ENCODE data around the gene PSMA5. TPM values are rescaled to one million over a fixed set of nuclear protein-coding genes. Genes with fewer than 3 reads are reported as not detected.

The PSMA5 gene
- total RNA-seq, 1 experiment from 2014 or later: 169 TPM

DNA sequence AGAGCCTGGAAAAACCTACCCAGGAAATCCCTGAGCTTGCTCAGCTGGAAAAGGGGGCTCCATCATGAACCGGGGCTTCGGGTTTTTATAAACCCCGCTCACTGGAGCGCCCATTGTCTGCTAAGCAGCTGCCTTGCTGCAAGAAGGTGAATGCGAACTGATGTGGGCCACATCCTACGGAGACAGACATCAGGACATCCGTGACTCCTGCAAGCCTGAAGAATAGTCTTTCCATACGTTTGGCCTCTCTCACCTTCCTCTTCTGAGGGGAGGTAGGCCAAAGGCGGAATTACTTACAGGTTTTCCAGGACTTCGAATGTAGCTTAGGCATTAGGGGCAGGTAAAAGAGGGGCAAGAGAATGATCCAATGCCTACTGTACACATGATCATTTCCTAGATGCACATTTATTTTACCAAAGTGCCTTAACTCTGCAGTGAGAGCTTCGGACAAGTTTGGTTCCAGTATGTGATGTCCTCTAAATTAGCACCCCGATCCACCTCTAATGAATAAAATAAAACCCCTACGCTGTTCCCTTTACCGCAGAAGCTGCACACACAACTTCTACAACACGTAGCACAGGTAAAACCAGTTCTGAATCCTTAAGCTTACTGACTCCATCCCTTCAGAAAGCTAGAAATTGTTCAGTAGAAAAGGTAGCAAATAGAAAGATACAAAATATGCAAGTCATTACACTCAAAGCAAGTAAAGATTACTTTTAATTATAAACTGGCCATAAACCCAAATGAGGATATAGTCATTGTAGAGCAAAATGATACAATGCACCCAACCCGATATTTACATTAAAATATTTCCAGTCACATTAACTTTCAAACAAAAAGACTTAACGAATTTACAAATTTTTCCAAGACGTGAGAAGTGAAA lies 27.7 kb downstream of the PSMA5 start:
- peak overlapping the region; percentile 45 to 62 for H3K4me3 ChIP-seq (replicated peaks in 1 of 2; ENCODE audit: low read depth in 1 of 2, low read length in 2 of 2)
- no peak for TF ChIP-seq CTCF (IDR thresholded peaks at IDR 0.05 in 2 of 3, conservative IDR thresholded peaks at IDR 0.05 in 1 of 3; ENCODE audit: borderline replicate concordance in 1 of 3, insufficient read depth in 1 of 3, low read depth in 2 of 3, low read length in 2 of 3)
- no peak for TF ChIP-seq EZH2phosphoT487 (IDR thresholded peaks at IDR 0.05; ENCODE audit: borderline replicate concordance)
- no peak for TF ChIP-seq ELF1 (IDR thresholded peaks at IDR 0.05; ENCODE audit: borderline replicate concordance, low read depth)
- TF ChIP-seq, protein P1, sequence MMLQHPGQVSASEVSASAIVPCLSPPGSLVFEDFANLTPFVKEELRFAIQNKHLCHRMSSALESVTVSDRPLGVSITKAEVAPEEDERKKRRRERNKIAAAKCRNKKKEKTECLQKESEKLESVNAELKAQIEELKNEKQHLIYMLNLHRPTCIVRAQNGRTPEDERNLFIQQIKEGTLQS (IDR thresholded peaks at IDR 0.05): no peak
- TF ChIP-seq SRF (IDR thresholded peaks at IDR 0.05; ENCODE audit: low read depth): no peak
- TF ChIP-seq, protein P2, sequence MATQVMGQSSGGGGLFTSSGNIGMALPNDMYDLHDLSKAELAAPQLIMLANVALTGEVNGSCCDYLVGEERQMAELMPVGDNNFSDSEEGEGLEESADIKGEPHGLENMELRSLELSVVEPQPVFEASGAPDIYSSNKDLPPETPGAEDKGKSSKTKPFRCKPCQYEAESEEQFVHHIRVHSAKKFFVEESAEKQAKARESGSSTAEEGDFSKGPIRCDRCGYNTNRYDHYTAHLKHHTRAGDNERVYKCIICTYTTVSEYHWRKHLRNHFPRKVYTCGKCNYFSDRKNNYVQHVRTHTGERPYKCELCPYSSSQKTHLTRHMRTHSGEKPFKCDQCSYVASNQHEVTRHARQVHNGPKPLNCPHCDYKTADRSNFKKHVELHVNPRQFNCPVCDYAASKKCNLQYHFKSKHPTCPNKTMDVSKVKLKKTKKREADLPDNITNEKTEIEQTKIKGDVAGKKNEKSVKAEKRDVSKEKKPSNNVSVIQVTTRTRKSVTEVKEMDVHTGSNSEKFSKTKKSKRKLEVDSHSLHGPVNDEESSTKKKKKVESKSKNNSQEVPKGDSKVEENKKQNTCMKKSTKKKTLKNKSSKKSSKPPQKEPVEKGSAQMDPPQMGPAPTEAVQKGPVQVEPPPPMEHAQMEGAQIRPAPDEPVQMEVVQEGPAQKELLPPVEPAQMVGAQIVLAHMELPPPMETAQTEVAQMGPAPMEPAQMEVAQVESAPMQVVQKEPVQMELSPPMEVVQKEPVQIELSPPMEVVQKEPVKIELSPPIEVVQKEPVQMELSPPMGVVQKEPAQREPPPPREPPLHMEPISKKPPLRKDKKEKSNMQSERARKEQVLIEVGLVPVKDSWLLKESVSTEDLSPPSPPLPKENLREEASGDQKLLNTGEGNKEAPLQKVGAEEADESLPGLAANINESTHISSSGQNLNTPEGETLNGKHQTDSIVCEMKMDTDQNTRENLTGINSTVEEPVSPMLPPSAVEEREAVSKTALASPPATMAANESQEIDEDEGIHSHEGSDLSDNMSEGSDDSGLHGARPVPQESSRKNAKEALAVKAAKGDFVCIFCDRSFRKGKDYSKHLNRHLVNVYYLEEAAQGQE (IDR thresholded peaks at IDR 0.05; ENCODE audit: low read depth): no peak
- TF ChIP-seq JUND (IDR thresholded peaks at IDR 0.05): no peak
- no peak for TF ChIP-seq ZNF274 (IDR thresholded peaks at IDR 0.05; ENCODE audit: low read depth, low read length)
- TF ChIP-seq SIN3A (IDR thresholded peaks at IDR 0.05; ENCODE audit: low read depth): no peak
- TF ChIP-seq EZH2 (IDR thresholded peaks at IDR 0.05): no peak
- TF ChIP-seq ZFX (IDR thresholded peaks at IDR 0.05): no peak
- no peak for TF ChIP-seq POLR2A (IDR thresholded peaks at IDR 0.05; ENCODE audit: borderline replicate concordance, extremely low read depth, insufficient read depth, insufficient read length)
- no peak for TF ChIP-seq RAD21 (IDR thresholded peaks at IDR 0.05; ENCODE audit: low read depth)
- TF ChIP-seq YY1 (IDR thresholded peaks at IDR 0.05; ENCODE audit: extremely low read depth, insufficient replicate concordance, low read depth, low read length): no peak
- no peak for TF ChIP-seq FOSL1 (IDR thresholded peaks at IDR 0.05; ENCODE audit: low read depth)
- no peak for TF ChIP-seq CEBPB (IDR thresholded peaks at IDR 0.05; ENCODE audit: low read depth)
- TF ChIP-seq, protein P3, sequence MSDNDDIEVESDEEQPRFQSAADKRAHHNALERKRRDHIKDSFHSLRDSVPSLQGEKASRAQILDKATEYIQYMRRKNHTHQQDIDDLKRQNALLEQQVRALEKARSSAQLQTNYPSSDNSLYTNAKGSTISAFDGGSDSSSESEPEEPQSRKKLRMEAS (IDR thresholded peaks at IDR 0.05): no peak
- no peak for TF ChIP-seq TCF7L2 (IDR thresholded peaks at IDR 0.05; ENCODE audit: borderline replicate concordance, extremely low read depth, insufficient read depth, insufficient read length)
- TF ChIP-seq CBX3 (IDR thresholded peaks at IDR 0.05; ENCODE audit: low read depth): no peak
- H3K9me3 ChIP-seq (ENCODE audit: control insufficient read depth in 1 of 2, insufficient read depth in 1 of 2, low read depth in 1 of 2, low read length in 2 of 2): no peaks in the 10 kb centered on the region
- no peaks in the 10 kb centered on the region for H3K79me2 ChIP-seq (ENCODE audit: insufficient read depth, low read length)
- ChIA-PET POLR2A (interaction anchor here (1.2 to 1.8 kb wide), 2 partner anchors 28 to 121 kb away, joined by 3 to 4 read pairs; partner anchors contain the start of gene PSMA5), RAD21 (ENCODE audit: low non-redundant PET in 1 of 2, low total read pairs in 2 of 2, uncharacterized antibody in 2 of 2, unreplicated experiment in 2 of 2) (interaction anchor here (0.5 to 1.0 kb wide), 5 partner anchors 10 to 121 kb away, joined by 3 to 5 read pairs (median 4); partner anchors contain the start of gene ATXN7L2 (in 1 of the 2)), CTCF (interaction anchor here (0.6 to 5.6 kb wide), 11 partner anchors 26 to 197 kb away, joined by 3 to 95 read pairs (median 4); partner anchors contain the start of gene PSRC1)
- BruUV-seq (replicated peaks): no TSS peak
- no peaks in the 10 kb centered on the region for H3K9me2 ChIP-seq (ENCODE audit: insufficient read depth)
- peaks cover 11 to 21% of the 10 kb centered on the region in 2 experiments for H3K4me1 ChIP-seq (ENCODE audit: control insufficient read depth in 1 of 2, insufficient read depth in 2 of 2, low read length in 2 of 2)
- ATAC-seq: no peak
- peak overlapping the region; percentile 81 for H2AFZ ChIP-seq (ENCODE audit: low read depth, low read length, poor library complexity, severe bottlenecking)
- H3K9ac ChIP-seq (ENCODE audit: low read length): peak overlapping the region; percentile 40
- no peaks in the 10 kb centered on the region; the same call in 1 of the 2 replicates for H3K27me3 ChIP-seq (ENCODE audit: insufficient read depth, low read length)
- DNase-seq (ENCODE audit: low read depth, low spot score): no peak
- H3K27ac ChIP-seq (ENCODE audit: low read depth, low read length): no peak overlapping the region
- peaks cover 13 to 15% of the 10 kb centered on the region in 2 experiments; a peak in 3 of 4 replicates for H3K36me3 ChIP-seq (ENCODE audit: control insufficient read depth in 1 of 2, insufficient read depth in 2 of 2, low read length in 2 of 2)
- H4K20me1 ChIP-seq (ENCODE audit: insufficient read depth): no peaks in the 10 kb centered on the region
- H3K4me2 ChIP-seq (ENCODE audit: low read length): peak overlapping the region; percentile 95
- intact Hi-C loops (cut with micrococcal nuclease): loop anchor here (2.0 to 5.0 kb wide), 5 partner anchors 122 to 1616 kb away; no protein-coding TSS in a partner anchor

All from HCT116 (cell line).